ENCODE measurements around the gene ARHGEF26.
A peak's percentile ranks its signal among the peaks of the same experiment; 100 is the strongest.

Gene ARHGEF26

DNA sequence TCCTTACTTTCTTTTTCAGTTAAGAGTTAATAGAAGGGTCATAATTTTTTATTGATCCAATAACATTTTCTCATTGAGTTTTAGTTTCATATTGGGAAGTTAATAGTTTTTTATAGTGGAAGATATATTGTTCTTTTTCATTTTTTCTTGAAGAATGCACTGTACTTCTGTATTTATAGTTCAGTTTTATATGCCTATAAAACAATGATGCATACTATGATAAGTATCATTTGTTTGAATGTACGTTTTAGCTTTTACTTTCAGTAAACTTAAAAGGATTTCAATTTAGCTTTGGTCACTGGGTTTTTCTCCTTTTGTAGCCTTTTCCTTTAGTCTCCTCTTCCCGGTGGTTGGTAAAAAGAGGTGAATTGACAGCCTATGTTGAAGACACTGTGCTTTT is 104.3 kb downstream of the ARHGEF26 start:
- WGBS (ENCODE audit: insufficient coverage, insufficient read length), result no CpG with 5 or more reads among the region's 2 CpGs

GRCh38 chr3:154227531-154227930 is 106.3 kb downstream of the ARHGEF26 start:
- Histone ChIP-seq H3K4me3 (ENCODE audit: low read length) (no peak overlapping the region), H3K27me3 (ENCODE audit: control insufficient read depth, insufficient read depth, low read length) (no peaks in the 10 kb centered on the region), H3K4me1 (ENCODE audit: control insufficient read depth, insufficient read depth, low read length) (no peaks in the 10 kb centered on the region; the same call in 1 of the 2 replicates), H3K36me3 (ENCODE audit: control insufficient read depth, insufficient read depth, low read length) (no peaks in the 10 kb centered on the region), H3K27ac (ENCODE audit: low read length) (no peak overlapping the region), H3K9me3 (ENCODE audit: control insufficient read depth, insufficient read depth, low read length) (no peaks in the 10 kb centered on the region)
- WGBS (ENCODE audit: insufficient coverage, insufficient read length), result no CpG with 5 or more reads among the region's 3 CpGs
- no peak for DNase-seq (ENCODE audit: low read depth, low spot score)

More for the DNA sequence above, 104.3 kb downstream of the ARHGEF26 start:
- no peak for DNase-seq (ENCODE audit: low read depth, low spot score)
- Histone ChIP-seq H3K9me3 (ENCODE audit: control insufficient read depth, insufficient read depth, low read length) (no peaks in the 10 kb centered on the region), H3K27ac (ENCODE audit: low read length) (no peak overlapping the region), H3K4me3 (ENCODE audit: low read length) (no peak overlapping the region), H3K36me3 (ENCODE audit: control insufficient read depth, insufficient read depth, low read length) (no peaks in the 10 kb centered on the region), H3K4me1 (ENCODE audit: control insufficient read depth, insufficient read depth, low read length) (no peaks in the 10 kb centered on the region), H3K27me3 (ENCODE audit: control insufficient read depth, insufficient read depth, low read length) (no peaks in the 10 kb centered on the region)

GRCh38 chr3:154228561-154229216 is 107.5 kb downstream of the ARHGEF26 start:
- Histone ChIP-seq H3K27me3 (ENCODE audit: control insufficient read depth, insufficient read depth, low read length) (no peaks in the 10 kb centered on the region), H3K36me3 (ENCODE audit: control insufficient read depth, insufficient read depth, low read length) (no peaks in the 10 kb centered on the region), H3K9me3 (ENCODE audit: control insufficient read depth, insufficient read depth, low read length) (no peaks in the 10 kb centered on the region), H3K4me3 (ENCODE audit: low read length) (no peak overlapping the region), H3K4me1 (ENCODE audit: control insufficient read depth, insufficient read depth, low read length) (no peaks in the 10 kb centered on the region; the same call in 1 of the 2 replicates), H3K27ac (ENCODE audit: low read length) (no peak overlapping the region)
- WGBS (ENCODE audit: insufficient coverage, insufficient read length), result no CpG with 5 or more reads among the region's 6 CpGs
- no peak for DNase-seq (ENCODE audit: low read depth, low spot score)

DNA sequence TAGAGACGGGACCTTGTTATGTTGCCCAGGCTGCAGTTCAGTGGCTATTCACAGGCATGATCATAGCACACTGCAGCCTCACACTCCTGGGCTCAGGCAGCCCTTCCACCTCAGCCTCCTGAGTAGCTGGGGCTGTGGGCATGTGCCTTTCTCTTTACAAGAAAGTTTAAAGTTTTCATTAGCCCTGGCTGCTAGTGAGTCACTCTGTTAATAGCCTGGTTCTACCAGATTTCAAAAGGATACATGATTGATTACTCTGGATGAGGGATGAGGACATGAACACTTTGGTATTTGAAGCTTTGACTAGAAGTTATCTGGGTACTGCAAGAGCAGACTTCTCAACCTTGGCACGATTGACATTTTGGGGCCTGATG is 108.0 kb downstream of the ARHGEF26 start:
- H3K27ac ChIP-seq (ENCODE audit: low read length), result no peak overlapping the region
- no peaks in the 10 kb centered on the region for H3K36me3 ChIP-seq (ENCODE audit: control insufficient read depth, insufficient read depth, low read length)
- no peak overlapping the region for H3K4me3 ChIP-seq (ENCODE audit: low read length)
- no peaks in the 10 kb centered on the region; the same call in 1 of the 2 replicates for H3K4me1 ChIP-seq (ENCODE audit: control insufficient read depth, insufficient read depth, low read length)
- H3K9me3 ChIP-seq (ENCODE audit: control insufficient read depth, insufficient read depth, low read length), result no peaks in the 10 kb centered on the region
- no peak for DNase-seq (ENCODE audit: low read depth, low spot score)
- H3K27me3 ChIP-seq (ENCODE audit: control insufficient read depth, insufficient read depth, low read length), result no peaks in the 10 kb centered on the region
- WGBS (ENCODE audit: insufficient coverage, insufficient read length), result no CpG with 5 or more reads among the region's 2 CpGs

- H3K9me3 ChIP-seq (ENCODE audit: control insufficient read depth, insufficient read depth, low read length), result no peaks in the 10 kb centered on the region
- no peaks in the 10 kb centered on the region; the same call in 1 of the 2 replicates for H3K4me1 ChIP-seq (ENCODE audit: control insufficient read depth, insufficient read depth, low read length)
- H3K36me3 ChIP-seq (ENCODE audit: control insufficient read depth, insufficient read depth, low read length), result no peaks in the 10 kb centered on the region
- H3K4me3 ChIP-seq (ENCODE audit: low read length), result no peak overlapping the region
- WGBS (ENCODE audit: insufficient coverage, insufficient read length), result 100% methylated on average over 1 of the region's 1 CpG
- H3K27ac ChIP-seq (ENCODE audit: low read length), result no peak overlapping the region
- H3K27me3 ChIP-seq (ENCODE audit: control insufficient read depth, insufficient read depth, low read length), result no peaks in the 10 kb centered on the region
- DNase-seq (ENCODE audit: low read depth, low spot score), result no peak
Observed at GRCh38 chr3:154235330-154235729, 114.1 kb downstream of the ARHGEF26 start.

DNA sequence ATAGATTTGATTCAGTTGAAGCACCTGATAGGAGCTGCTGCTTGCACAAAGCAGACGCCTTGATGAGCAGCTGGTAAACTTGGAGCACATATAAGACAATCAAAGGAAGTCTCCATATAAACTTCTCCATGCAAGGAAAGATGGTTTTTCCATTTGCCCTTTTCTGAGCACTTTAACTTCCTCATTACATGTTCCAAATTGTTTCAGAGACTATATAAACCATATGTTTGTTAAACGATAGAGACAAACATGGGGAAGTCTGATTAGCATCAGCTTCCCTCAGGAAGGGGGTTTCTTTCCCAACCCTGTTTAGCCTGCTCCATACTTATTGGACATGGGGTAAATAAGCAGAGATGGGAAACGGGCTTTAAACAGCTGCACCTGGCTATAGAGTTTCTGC is 115.1 kb downstream of the ARHGEF26 start:
- Histone ChIP-seq H3K27ac (ENCODE audit: low read length) (no peak overlapping the region), H3K27me3 (ENCODE audit: control insufficient read depth, insufficient read depth, low read length) (no peaks in the 10 kb centered on the region), H3K4me1 (ENCODE audit: control insufficient read depth, insufficient read depth, low read length) (no peaks in the 10 kb centered on the region; the same call in 1 of the 2 replicates), H3K9me3 (ENCODE audit: control insufficient read depth, insufficient read depth, low read length) (no peaks in the 10 kb centered on the region), H3K4me3 (ENCODE audit: low read length) (no peak overlapping the region), H3K36me3 (ENCODE audit: control insufficient read depth, insufficient read depth, low read length) (no peaks in the 10 kb centered on the region)
- DNase-seq (ENCODE audit: low read depth, low spot score), result no peak
- WGBS (ENCODE audit: insufficient coverage, insufficient read length), result no CpG with 5 or more reads among the region's 3 CpGs

GRCh38 chr3:154240235-154240634 is 119.0 kb downstream of the ARHGEF26 start:
- DNase-seq (ENCODE audit: low read depth, low spot score), result no peak
- H3K27ac ChIP-seq (ENCODE audit: low read length), result no peak overlapping the region
- no peaks in the 10 kb centered on the region for H3K4me1 ChIP-seq (ENCODE audit: control insufficient read depth, insufficient read depth, low read length)
- H3K27me3 ChIP-seq (ENCODE audit: control insufficient read depth, insufficient read depth, low read length), result no peaks in the 10 kb centered on the region
- WGBS (ENCODE audit: insufficient coverage, insufficient read length), result no CpG with 5 or more reads among the region's 6 CpGs
- no peaks in the 10 kb centered on the region for H3K36me3 ChIP-seq (ENCODE audit: control insufficient read depth, insufficient read depth, low read length)
- H3K9me3 ChIP-seq (ENCODE audit: control insufficient read depth, insufficient read depth, low read length), result no peaks in the 10 kb centered on the region
- no peak overlapping the region for H3K4me3 ChIP-seq (ENCODE audit: low read length)

DNA sequence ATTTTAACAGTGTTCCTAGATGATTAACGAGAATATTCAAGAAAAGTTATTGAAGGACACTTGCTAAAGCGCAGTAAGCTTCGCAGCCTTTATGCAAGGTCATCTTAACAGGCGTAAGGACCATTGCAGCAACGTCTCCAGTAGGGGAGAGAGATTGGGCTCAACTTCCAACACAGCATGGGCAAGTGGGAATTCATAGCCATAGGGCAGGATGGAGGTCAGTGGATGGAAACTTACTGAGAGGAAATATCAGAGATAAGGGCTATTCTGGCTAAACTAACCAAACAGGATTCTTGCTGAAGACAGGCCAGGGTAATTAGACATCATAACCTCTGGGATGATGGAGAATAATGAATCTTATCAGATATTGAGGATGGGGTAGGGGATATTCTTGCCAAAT is 120.3 kb downstream of the ARHGEF26 start:
- Histone ChIP-seq H3K9me3 (ENCODE audit: control insufficient read depth, insufficient read depth, low read length) (no peaks in the 10 kb centered on the region), H3K4me1 (ENCODE audit: control insufficient read depth, insufficient read depth, low read length) (no peaks in the 10 kb centered on the region), H3K27ac (ENCODE audit: low read length) (no peak overlapping the region), H3K4me3 (ENCODE audit: low read length) (no peak overlapping the region), H3K27me3 (ENCODE audit: control insufficient read depth, insufficient read depth, low read length) (no peaks in the 10 kb centered on the region), H3K36me3 (ENCODE audit: control insufficient read depth, insufficient read depth, low read length) (no peaks in the 10 kb centered on the region)
- no CpG with 5 or more reads among the region's 5 CpGs for WGBS (ENCODE audit: insufficient coverage, insufficient read length)
- DNase-seq (ENCODE audit: low read depth, low spot score), result no peak

DNA sequence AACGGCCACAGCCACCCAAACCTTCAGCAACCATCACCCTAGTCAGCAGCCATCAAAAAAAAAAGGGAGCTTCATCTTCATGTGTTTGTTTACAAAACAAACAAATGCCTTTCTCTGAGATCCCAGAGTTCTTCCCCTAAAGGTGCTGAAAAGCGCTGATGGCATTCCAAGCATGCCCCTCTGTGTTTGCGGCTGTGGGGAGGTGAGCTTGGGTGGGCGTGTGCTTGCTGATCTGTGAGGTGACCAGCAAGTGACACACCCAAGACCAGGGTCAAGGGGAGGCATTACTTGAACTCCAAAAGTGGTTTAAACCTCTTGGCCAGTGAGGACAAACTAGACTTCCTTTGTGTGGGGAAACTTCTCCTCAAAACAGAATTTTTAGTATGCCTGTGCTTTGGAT is 121.6 kb downstream of the ARHGEF26 start:
- Histone ChIP-seq H3K4me3 (ENCODE audit: low read length) (no peak overlapping the region), H3K9me3 (ENCODE audit: control insufficient read depth, insufficient read depth, low read length) (no peaks in the 10 kb centered on the region), H3K4me1 (ENCODE audit: control insufficient read depth, insufficient read depth, low read length) (no peaks in the 10 kb centered on the region; the same call in 1 of the 2 replicates), H3K27me3 (ENCODE audit: control insufficient read depth, insufficient read depth, low read length) (no peaks in the 10 kb centered on the region), H3K36me3 (ENCODE audit: control insufficient read depth, insufficient read depth, low read length) (no peaks in the 10 kb centered on the region), H3K27ac (ENCODE audit: low read length) (no peak overlapping the region)
- no CpG with 5 or more reads among the region's 4 CpGs for WGBS (ENCODE audit: insufficient coverage, insufficient read length)
- DNase-seq (ENCODE audit: low read depth, low spot score), result peak; percentile 25

DNA sequence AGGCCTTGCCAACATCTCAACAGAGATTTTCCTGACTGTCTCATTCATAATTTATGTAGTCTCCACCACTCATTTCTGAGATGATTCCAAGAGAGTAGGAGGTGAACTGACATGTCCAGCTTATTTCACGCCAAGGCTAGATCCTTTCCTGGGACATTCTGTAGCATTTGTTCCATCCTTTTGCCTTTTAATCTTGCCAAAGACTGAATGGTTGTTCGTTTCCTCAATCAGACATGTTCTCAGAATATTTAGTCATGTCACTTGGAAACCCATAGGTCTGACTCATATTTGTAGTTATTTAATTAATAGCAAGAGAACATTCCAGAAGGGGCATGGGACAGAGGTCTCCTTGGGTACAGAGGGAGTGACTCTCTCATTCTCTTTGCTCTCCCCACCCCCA is 122.2 kb downstream of the ARHGEF26 start:
- Histone ChIP-seq H3K36me3 (ENCODE audit: control insufficient read depth, insufficient read depth, low read length) (no peaks in the 10 kb centered on the region), H3K9me3 (ENCODE audit: control insufficient read depth, insufficient read depth, low read length) (no peaks in the 10 kb centered on the region), H3K4me3 (ENCODE audit: low read length) (no peak overlapping the region), H3K27me3 (ENCODE audit: control insufficient read depth, insufficient read depth, low read length) (no peaks in the 10 kb centered on the region), H3K27ac (ENCODE audit: low read length) (no peak overlapping the region), H3K4me1 (ENCODE audit: control insufficient read depth, insufficient read depth, low read length) (no peaks in the 10 kb centered on the region; the same call in 1 of the 2 replicates)
- WGBS (ENCODE audit: insufficient coverage, insufficient read length), result no CpG with 5 or more reads among the region's 2 CpGs
- no peak for DNase-seq (ENCODE audit: low read depth, low spot score)

- Histone ChIP-seq H3K4me3 (ENCODE audit: low read length) (no peak overlapping the region), H3K4me1 (ENCODE audit: control insufficient read depth, insufficient read depth, low read length) (peaks cover 1% of the 10 kb centered on the region; the same call in 1 of the 2 replicates), H3K27me3 (ENCODE audit: control insufficient read depth, insufficient read depth, low read length) (no peaks in the 10 kb centered on the region), H3K36me3 (ENCODE audit: control insufficient read depth, insufficient read depth, low read length) (no peaks in the 10 kb centered on the region), H3K27ac (ENCODE audit: low read length) (no peak overlapping the region), H3K9me3 (ENCODE audit: control insufficient read depth, insufficient read depth, low read length) (no peaks in the 10 kb centered on the region)
- no peak for DNase-seq (ENCODE audit: low read depth, low spot score)
- WGBS (ENCODE audit: insufficient coverage, insufficient read length), result no CpG with 5 or more reads among the region's 2 CpGs
Observed at GRCh38 chr3:154244644-154245043, 123.5 kb downstream of the ARHGEF26 start.

All from iPS DF 6.9 (cell line).